ENCODE data around the gene ALPK3.

- TF ChIP-seq CTCF (IDR thresholded peaks at IDR 0.05 in 2 of 3, conservative IDR thresholded peaks at IDR 0.05 in 1 of 3; ENCODE audit: borderline replicate concordance in 1 of 3, insufficient read depth in 1 of 3, low read depth in 2 of 3, low read length in 2 of 3) (no peak), ZFX (IDR thresholded peaks at IDR 0.05) (no peak), ATF3 (IDR thresholded peaks at IDR 0.05) (no peak), POLR2A (IDR thresholded peaks at IDR 0.05; ENCODE audit: borderline replicate concordance, extremely low read depth, insufficient read depth, insufficient read length) (no peak), SP1 (IDR thresholded peaks at IDR 0.05; ENCODE audit: low read depth) (no peak)
Observed at GRCh38 chr15:84859651-84860050, 42.5 kb downstream of the ALPK3 start.
